ENCODE results near the gene TP53AIP1.
A peak's percentile ranks its signal among the peaks of the same experiment; 100 is the strongest.
"Not testable (repeated sequence)": the region's sequence is repeated elsewhere in the genome, so short reads cannot be mapped to it uniquely, and the experiment has no call there.

The TP53AIP1 gene

GRCh38 chr11:128924510-128925249 is 18.0 kb downstream of the TP53AIP1 start:
- no peak for DNase-seq

DNA sequence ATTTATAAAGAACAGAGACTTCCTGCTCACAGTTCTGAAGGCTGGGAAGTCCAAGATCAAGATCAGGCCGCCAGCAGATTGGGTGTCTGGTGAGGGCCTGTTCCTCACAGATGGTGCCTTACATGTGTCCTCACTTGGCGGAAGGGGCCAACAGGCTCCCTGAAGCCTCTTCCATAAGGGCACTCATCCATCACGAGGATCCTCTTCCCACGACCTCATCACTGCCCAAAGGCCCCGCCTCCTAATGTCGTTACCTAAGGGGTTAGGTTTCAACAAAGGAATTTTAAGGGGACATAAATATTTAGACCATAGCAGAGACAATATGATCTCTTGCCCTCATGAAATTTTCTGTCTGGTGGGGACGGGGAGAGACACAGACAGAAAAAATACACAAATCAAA is 18.6 kb downstream of the TP53AIP1 start:
- DNase-seq = no peak

DNA sequence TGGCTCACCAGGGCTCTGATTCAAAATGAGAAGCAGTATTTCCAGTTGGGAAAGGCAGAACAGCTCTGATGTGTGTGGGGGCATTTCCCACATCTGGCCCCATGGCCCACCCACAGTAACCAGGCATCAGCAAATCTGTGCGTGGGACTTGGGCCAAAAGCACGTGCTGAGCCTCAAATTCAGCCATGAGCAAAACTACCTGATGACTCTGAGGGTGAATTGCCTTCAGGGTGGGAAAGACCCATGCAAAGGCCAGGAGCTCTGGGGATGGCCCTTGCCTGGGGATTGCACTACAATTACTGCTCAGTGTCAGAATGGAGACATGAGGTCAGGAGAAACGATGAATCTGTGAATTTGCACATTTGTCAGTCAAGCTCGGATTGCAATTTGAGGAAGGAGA is 20.9 kb downstream of the TP53AIP1 start:
- DNase-seq = no peak

DNA sequence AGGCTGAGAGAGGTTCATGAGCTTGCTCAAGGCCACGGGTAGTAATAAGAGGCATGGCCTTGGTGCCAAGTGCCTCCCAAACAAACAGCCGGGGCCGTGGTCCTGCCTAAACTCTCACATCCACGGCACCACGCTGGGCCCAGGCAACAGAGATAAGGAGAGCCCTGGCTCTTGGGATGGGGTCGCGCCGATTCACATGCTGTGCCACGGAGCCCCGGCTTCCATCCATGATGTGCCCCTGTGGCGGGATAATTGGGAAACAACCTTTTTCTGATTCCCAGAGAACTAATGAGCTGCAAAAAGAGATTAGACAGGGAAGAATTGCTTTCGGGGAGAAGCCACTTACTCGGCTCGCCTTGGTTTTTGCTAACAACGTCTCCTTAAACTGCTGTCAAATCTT is 22.0 kb downstream of the TP53AIP1 start:
- DNase-seq = no peak

DNA sequence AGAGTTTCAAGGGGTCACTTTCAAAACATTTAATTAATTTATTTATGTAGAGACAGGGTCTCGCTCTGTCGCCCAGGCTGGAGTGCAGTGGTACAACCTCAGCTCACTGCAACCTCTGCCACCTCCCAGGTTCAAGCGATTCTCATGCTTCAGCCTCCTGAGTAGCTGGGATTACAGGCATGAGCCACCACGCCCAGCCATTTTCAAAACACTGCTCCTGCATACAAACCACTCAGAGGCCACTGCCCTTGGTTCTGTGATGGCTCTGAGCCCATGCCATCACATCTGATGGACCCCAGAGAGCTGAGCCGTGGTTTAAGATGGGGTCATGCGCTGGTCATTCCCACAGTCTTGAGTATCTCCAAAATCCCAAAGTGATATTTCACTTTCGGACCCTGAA is 23.0 kb downstream of the TP53AIP1 start:
- DNase-seq = not testable (repeated sequence)

DNA sequence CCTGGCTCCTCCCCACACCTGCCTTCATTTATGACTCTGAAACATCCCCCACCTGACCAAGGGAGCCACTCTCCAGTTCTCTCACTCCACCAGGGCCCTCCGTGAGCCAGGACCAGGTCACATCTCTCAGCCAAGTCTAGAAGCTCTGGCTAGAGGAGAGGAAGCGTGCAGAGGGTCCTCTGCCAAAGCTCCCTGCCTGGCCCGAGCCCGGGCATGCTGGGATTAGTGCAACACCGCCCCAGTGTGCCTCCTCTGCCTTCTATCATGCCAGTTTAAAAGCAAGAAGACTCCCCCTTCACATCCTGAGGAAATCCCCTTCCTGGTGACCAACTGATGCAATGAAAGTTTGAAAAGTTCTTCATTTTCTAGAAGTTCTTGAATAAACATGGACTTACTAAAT is 23.5 kb downstream of the TP53AIP1 start:
- no peak for DNase-seq

GRCh38 chr11:128917144-128917724 is 25.4 kb downstream of the TP53AIP1 start:
- no peak for DNase-seq

DNA sequence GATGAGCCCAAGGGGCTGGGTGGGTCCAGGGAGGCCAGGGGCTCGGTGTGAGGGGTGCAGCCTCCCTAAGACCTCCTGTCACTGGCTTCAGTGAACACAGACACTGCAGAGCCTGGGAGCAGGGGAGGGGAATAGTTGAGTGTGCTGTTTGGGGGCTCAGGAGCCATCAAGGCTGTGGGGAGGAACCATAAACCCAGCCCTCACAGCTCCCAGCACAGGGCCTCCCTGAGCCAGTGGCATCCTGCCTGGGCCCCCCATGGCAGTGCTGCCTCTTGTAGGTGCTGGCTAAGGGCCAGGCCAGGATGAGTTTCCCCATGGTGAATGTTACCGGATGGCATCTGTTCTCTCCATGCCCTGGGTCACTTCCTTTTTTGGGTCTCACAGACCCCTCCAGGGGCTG is 26.0 kb downstream of the TP53AIP1 start:
- no peak for DNase-seq

- no peak for DNase-seq
Measured at GRCh38 chr11:128916037-128916572, 26.6 kb downstream of the TP53AIP1 start.

DNA sequence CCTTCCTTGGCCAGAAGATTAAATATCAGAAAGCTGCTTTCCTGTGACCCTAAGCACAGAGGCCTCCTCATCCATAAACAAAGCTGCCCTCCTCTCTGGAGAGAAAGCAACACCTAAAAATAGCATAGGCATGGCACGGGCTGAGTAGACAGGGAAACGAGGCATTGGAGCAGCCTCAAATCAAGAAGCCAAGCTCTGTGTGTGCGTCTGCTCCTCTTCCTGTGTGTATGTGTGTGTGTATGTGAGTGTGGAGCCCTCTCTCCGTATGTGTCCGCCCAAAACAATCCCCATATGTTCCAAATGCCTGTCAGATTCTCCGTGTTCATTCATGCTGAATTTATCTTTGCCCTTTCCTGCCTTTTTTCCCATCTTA is 27.5 kb downstream of the TP53AIP1 start:
- no peak for DNase-seq

- DNase-seq = no peak
Measured at GRCh38 chr11:128914216-128915148, 28.2 kb downstream of the TP53AIP1 start.

DNA sequence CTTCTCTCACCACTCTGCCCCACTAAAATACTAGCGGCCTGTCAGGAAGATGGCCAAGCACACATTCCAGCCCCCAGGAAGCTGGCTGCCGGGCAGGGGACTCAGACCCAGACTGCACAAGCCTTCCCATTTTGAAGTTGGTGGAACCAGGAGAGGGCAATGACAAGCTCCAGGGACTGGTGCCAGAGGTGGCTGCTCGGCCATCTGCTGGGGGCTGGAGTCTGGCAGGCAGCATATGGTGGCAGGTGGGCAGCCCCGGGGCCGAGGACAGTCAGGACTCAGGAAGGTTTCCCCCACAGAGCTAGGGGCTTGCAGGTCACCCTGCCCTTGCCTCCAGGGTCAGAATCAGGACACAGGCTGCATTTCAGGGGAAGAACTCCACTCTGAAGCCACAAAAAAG is 28.9 kb downstream of the TP53AIP1 start:
- no peak for DNase-seq

- no peak for DNase-seq
Measured at GRCh38 chr11:128911701-128912100, 31.0 kb downstream of the TP53AIP1 start.

DNA sequence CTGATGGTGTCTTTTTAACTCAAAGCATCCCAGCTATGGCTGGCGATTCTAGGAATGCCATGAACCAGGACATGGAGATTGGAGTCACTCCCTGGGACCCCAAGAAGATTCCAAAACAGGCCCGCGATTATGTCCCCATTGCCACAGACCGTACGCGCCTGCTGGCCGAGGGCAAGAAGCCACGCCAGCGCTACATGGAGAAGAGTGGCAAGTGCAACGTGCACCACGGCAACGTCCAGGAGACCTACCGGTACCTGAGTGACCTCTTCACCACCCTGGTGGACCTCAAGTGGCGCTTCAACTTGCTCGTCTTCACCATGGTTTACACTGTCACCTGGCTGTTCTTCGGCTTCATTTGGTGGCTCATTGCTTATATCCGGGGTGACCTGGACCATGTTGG is 31.4 kb downstream of the TP53AIP1 start:
- no peak for DNase-seq

GRCh38 chr11:128910576-128910975 is 32.1 kb downstream of the TP53AIP1 start:
- DNase-seq = no peak

- DNase-seq = no peak
Measured at GRCh38 chr11:128909438-128910125, 33.1 kb downstream of the TP53AIP1 start.

DNA sequence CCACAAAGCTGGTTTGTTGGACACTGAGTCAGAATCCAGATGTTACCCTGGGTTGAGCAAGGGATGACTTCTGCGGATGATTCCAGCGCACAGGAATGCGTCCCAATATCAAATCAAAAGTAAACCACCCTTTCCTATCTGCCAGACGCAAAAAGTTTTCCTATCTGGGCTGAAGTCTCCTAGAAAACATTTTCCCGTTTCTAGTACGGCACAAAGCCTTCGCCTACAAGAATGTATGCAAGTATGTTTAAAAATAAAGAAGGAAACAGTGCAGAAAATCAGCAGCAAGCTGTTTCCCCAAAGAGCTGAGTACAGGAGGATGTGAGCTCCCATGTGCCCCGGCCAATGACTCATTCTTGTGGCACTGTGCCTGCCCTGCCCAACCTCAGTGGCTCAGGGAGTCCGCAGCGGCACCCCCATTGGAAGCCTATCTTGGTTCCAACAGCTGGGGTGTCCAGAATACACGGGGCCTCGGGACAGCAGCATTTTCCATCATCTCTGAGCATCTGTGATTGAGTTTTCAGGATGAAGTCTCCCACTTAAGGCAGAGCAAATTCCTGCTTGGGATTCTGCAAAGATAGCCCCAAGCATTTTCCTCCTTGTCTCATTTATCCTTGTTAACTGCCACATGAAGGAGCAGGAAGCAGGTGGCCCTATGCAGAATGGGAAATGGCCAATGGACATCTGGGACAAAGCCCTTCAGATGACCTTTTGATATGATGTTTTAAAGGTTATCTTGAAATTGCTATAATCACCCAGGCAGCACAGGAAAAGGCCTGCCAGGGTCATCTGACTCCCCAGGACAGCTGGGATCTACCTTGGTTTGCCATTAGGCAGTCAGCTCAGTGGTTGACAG is 34.1 kb downstream of the TP53AIP1 start:
- DNase-seq = no peak

GRCh38 chr11:128907585-128907984 is 35.1 kb downstream of the TP53AIP1 start:
- no peak for DNase-seq

- no peak for DNase-seq
Measured at GRCh38 chr11:128906185-128907050, 36.3 kb downstream of the TP53AIP1 start.

- peak in 1 of 4 experiments; percentile 8 for DNase-seq
Measured at GRCh38 chr11:128905345-128906184, 37.1 kb downstream of the TP53AIP1 start.

Measured in activated CD4-positive, CD25-positive, alpha-beta regulatory T cell (primary cell).